MM.1S (cell line): ENCODE measurements around the gene ULK4.

ENCODE experiments used
- EZH2 ChIP-seq: fragments of 300-600 bp; sonication (generic); optimal IDR thresholded peaks from 2 replicates; pipeline ENCODE3; 2017; ENCODE audit warnings: low read depth, mild to moderate bottlenecking, antibody characterized with exemption, low read length, mixed read lengths
- EZH2phosphoT487 ChIP-seq: fragments of 300-600 bp; sonication (generic); IDR thresholded peaks from 2 replicates; pipeline ENCODE4 v1.6.1; 2018; ENCODE audit warnings: antibody characterized with exemption, low read length
- TF ChIP-seq, protein P1 (sequence below): fragments of 300-600 bp; sonication (generic); IDR thresholded peaks from 2 replicates; pipeline ENCODE4 v1.5.1; 2016; ENCODE audit warnings: antibody characterized with exemption, low read length, mixed read lengths

DNA sequence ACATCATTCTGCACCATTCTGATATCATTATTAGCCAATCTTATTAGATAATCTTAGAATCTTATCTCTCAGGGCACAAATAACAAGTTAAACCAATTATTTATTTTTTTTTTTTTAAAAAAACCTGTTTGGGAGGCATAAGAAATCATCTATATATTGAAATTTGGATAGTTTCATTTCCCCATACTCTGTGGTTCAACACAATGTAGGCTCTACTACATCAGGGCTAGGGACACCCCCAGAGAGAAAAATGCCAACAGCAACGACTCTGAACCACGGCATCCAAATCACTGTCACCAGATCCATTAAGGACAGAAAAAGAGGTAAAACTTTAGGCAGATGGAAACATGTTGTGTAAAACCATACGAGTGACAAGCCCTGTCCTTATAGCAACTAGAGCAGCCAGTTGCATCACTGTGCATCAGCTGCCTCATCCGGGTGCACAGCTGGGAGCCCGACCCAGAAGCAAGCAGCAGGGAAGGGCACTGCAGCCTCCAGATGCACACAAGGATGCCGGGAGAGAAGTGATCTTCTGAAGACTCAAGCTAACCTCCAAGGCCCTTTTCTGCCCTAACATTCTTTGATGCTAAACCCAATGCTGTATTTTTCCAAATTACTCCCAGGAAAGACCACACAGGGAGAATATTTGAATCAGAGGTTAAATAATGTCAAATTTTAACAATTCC lies 381.5 kb downstream of the ULK4 start:
- TF ChIP-seq EZH2phosphoT487 = no peak
- TF ChIP-seq, protein P1, sequence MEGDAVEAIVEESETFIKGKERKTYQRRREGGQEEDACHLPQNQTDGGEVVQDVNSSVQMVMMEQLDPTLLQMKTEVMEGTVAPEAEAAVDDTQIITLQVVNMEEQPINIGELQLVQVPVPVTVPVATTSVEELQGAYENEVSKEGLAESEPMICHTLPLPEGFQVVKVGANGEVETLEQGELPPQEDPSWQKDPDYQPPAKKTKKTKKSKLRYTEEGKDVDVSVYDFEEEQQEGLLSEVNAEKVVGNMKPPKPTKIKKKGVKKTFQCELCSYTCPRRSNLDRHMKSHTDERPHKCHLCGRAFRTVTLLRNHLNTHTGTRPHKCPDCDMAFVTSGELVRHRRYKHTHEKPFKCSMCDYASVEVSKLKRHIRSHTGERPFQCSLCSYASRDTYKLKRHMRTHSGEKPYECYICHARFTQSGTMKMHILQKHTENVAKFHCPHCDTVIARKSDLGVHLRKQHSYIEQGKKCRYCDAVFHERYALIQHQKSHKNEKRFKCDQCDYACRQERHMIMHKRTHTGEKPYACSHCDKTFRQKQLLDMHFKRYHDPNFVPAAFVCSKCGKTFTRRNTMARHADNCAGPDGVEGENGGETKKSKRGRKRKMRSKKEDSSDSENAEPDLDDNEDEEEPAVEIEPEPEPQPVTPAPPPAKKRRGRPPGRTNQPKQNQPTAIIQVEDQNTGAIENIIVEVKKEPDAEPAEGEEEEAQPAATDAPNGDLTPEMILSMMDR = no peak
- TF ChIP-seq EZH2 = no peak
